ENCODE results near the gene MORN5. TPM values are rescaled to one million over a fixed set of nuclear protein-coding genes. Genes with fewer than 3 reads are reported as not detected.

Gene MORN5
- total RNA-seq, 1 donor from 2014 or later, result not detected

- DNase-seq (no peak), ATAC-seq (ENCODE audit: low read depth) (no peak)
- H3K4me3 Mint-ChIP-seq, result no peak overlapping the region
- no peaks in the 10 kb centered on the region for H3K27me3 Mint-ChIP-seq
- TF ChIP-seq CTCF (IDR thresholded peaks at IDR 0.05), result no peak
- H3K9me3 Mint-ChIP-seq, result no peaks in the 10 kb centered on the region
- no peaks in the 10 kb centered on the region for H3K4me1 Mint-ChIP-seq
- intact Hi-C loops (cut with micrococcal nuclease), result no loop called here
- H3K36me3 Mint-ChIP-seq (ENCODE audit: low read depth), result peaks cover 68% of the 10 kb centered on the region
- no peak overlapping the region for H3K27ac Mint-ChIP-seq
- POLR2A ChIA-PET, result no interaction called here
- CTCF ChIA-PET, result no interaction called here
Observed at GRCh38 chr9:122143296-122143695, 16.4 kb upstream of the MORN5 start.

GRCh38 chr9:122143876-122144405, 15.8 kb upstream of the MORN5 start:
- H3K4me3 Mint-ChIP-seq, result no peak overlapping the region
- no peaks in the 10 kb centered on the region for H3K27me3 Mint-ChIP-seq
- no peaks in the 10 kb centered on the region for H3K4me1 Mint-ChIP-seq
- intact Hi-C loops (cut with micrococcal nuclease), result no loop called here
- DNase-seq (no peak), ATAC-seq (ENCODE audit: low read depth) (no peak)
- ChIA-PET POLR2A (no interaction called here), CTCF (interaction anchor here (2.4 kb wide), 1 partner anchor 19 kb away, joined by 8 read pairs; no protein-coding TSS in a partner anchor)
- H3K36me3 Mint-ChIP-seq (ENCODE audit: low read depth), result peaks cover 74% of the 10 kb centered on the region
- TF ChIP-seq CTCF (IDR thresholded peaks at IDR 0.05), result no peak
- H3K9me3 Mint-ChIP-seq, result no peaks in the 10 kb centered on the region
- no peak overlapping the region for H3K27ac Mint-ChIP-seq

- H3K9me3 Mint-ChIP-seq, result no peaks in the 10 kb centered on the region
- H3K4me3 Mint-ChIP-seq, result no peak overlapping the region
- POLR2A ChIA-PET, result interaction anchor here (1.0 kb wide), 1 partner anchor 15 kb away, joined by 3 read pairs; the partner anchor contains the start of genes MORN5 and NDUFA8
- ATAC-seq (ENCODE audit: low read depth) (no peak), DNase-seq (no peak)
- no peak overlapping the region for H3K27ac Mint-ChIP-seq
- intact Hi-C loops (cut with micrococcal nuclease), result no loop called here
- no peaks in the 10 kb centered on the region for H3K4me1 Mint-ChIP-seq
- no peak for TF ChIP-seq CTCF (IDR thresholded peaks at IDR 0.05)
- H3K36me3 Mint-ChIP-seq (ENCODE audit: low read depth), result peaks cover 80% of the 10 kb centered on the region
- CTCF ChIA-PET, result interaction anchor here (1.0 to 2.4 kb wide), 3 partner anchors 20 to 205 kb away, joined by 3 to 8 read pairs (median 5); no protein-coding TSS in a partner anchor
- no peaks in the 10 kb centered on the region for H3K27me3 Mint-ChIP-seq
Observed at GRCh38 chr9:122144836-122145591, 14.7 kb upstream of the MORN5 start.

GRCh38 chr9:122145592-122145863, 14.2 kb upstream of the MORN5 start:
- Mint-ChIP-seq H3K27ac (no peak overlapping the region), H3K27me3 (no peaks in the 10 kb centered on the region), H3K9me3 (no peaks in the 10 kb centered on the region), H3K36me3 (ENCODE audit: low read depth) (peaks cover 84% of the 10 kb centered on the region), H3K4me1 (no peaks in the 10 kb centered on the region), H3K4me3 (no peak overlapping the region)
- TF ChIP-seq CTCF (IDR thresholded peaks at IDR 0.05), result no peak
- CTCF ChIA-PET, result interaction anchor here (1.1 to 2.4 kb wide), 2 partner anchors 20 to 205 kb away, joined by 5 to 8 read pairs; no protein-coding TSS in a partner anchor
- POLR2A ChIA-PET, result interaction anchor here (1.0 kb wide), 1 partner anchor 14 kb away, joined by 3 read pairs; the partner anchor contains the start of genes MORN5 and NDUFA8
- DNase-seq (no peak), ATAC-seq (ENCODE audit: low read depth) (no peak)
- intact Hi-C loops (cut with micrococcal nuclease), result no loop called here

- intact Hi-C loops (cut with micrococcal nuclease), result no loop called here
- Mint-ChIP-seq H3K27me3 (no peaks in the 10 kb centered on the region), H3K27ac (no peak overlapping the region), H3K4me1 (peaks cover 12% of the 10 kb centered on the region), H3K36me3 (ENCODE audit: low read depth) (peaks cover 48% of the 10 kb centered on the region), H3K4me3 (no peak overlapping the region), H3K9me3 (no peaks in the 10 kb centered on the region)
- DNase-seq, result no peak
- ChIA-PET POLR2A (interaction anchor here (0.6 kb wide), 1 partner anchor 16 kb away, joined by 7 read pairs; no protein-coding TSS in a partner anchor), CTCF (interaction anchor here (0.7 kb wide), 2 partner anchors 26 to 52 kb away, joined by 3 to 4 read pairs; no protein-coding TSS in a partner anchor)
- no peak for ATAC-seq (ENCODE audit: low read depth)
- no peak for TF ChIP-seq CTCF (IDR thresholded peaks at IDR 0.05)
Observed at GRCh38 chr9:122151267-122151828, 8.4 kb upstream of the MORN5 start.

All from activated B cell treated with CpG ODN at 0.5 μM for 24 hours (primary cell).